ENCODE measurements around the gene TUBGCP5.

DNA sequence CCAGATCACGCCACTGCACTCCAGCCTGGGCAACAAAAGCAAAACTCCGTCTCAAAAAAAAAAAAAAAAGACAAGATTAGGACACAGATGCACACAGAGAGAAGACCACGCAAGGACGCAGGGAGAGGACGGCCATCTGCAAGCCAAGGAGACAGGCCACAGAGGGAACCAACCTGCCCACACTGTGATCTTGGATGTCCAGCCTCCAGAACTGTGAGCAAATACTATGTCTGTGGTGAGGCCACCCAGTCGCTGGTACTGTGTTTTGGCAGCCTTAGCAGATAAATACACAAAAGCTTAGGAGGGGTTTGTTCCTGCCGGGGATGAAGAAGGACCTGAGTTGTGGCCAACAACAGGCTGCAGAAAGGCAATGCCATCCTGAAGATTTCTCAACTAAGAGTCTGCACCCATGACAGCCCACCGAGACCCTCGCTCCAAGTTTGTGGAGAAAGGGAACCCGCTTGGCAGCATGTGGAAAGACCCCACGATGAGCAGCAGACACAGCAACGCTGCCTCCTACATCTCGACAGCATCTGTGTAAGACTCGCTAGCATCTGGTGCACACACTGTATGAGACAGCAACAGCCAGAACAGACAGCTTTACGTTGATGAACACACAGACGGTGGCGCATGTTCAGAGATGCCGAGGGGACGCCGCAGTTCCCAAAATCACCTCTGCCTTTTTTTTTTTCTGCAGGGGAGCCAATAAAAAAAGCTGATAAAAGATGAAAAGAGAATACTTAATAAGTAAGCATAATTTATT, 72.9 kb downstream of the TUBGCP5 start:
- TF ChIP-seq, protein P1, sequence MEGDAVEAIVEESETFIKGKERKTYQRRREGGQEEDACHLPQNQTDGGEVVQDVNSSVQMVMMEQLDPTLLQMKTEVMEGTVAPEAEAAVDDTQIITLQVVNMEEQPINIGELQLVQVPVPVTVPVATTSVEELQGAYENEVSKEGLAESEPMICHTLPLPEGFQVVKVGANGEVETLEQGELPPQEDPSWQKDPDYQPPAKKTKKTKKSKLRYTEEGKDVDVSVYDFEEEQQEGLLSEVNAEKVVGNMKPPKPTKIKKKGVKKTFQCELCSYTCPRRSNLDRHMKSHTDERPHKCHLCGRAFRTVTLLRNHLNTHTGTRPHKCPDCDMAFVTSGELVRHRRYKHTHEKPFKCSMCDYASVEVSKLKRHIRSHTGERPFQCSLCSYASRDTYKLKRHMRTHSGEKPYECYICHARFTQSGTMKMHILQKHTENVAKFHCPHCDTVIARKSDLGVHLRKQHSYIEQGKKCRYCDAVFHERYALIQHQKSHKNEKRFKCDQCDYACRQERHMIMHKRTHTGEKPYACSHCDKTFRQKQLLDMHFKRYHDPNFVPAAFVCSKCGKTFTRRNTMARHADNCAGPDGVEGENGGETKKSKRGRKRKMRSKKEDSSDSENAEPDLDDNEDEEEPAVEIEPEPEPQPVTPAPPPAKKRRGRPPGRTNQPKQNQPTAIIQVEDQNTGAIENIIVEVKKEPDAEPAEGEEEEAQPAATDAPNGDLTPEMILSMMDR (IDR thresholded peaks at IDR 0.05), result no peak
- TF ChIP-seq POLR2A (IDR thresholded peaks at IDR 0.05), result no peak
